Activated CD8-positive, alpha-beta T cell treated with anti-CD3 and anti-CD28 coated beads for 36 hours (primary cell): ENCODE measurements around the gene HAUS8. TPM values are rescaled to one million over a fixed set of nuclear protein-coding genes. Genes with fewer than 3 reads are reported as not detected.

ENCODE experiments used
- ATAC-seq: fragments of 200-7000 bp; cut with Tn5 transposase; one replicate; pipeline ENCODE4 v1.10.0; 2021; ENCODE audit warnings: mild to moderate bottlenecking, moderate library complexity
- CTCF ChIA-PET: fragments of 350-600 bp; sonication (Branson Sonifier 250); formaldehyde crosslinking; loops from one replicate; lab custom pipeline; 2021; ENCODE audit warnings: antibody characterized with exemption; lab: Charles Lee
- POLR2A ChIA-PET: fragments of 350-600 bp; sonication (Branson Sonifier 250); formaldehyde crosslinking; loops from one replicate; lab custom pipeline; 2021; ENCODE audit warnings: antibody characterized with exemption; lab: Charles Lee
- DNase-seq: peaks from one replicate; pipeline ENCODE4 v3.0.0-alpha.2; 2020
- H3K27ac Mint-ChIP-seq: one replicate; pipeline ENCODE4 v1.8.0; 2021; ENCODE audit warnings: mild to moderate bottlenecking, mixed read lengths
- H3K27me3 Mint-ChIP-seq: one replicate; pipeline ENCODE4 v1.8.0; 2021; ENCODE audit warnings: mixed read lengths
- H3K36me3 Mint-ChIP-seq: one replicate; pipeline ENCODE4 v1.8.0; 2021; ENCODE audit warnings: low read depth, mixed read lengths
- H3K4me1 Mint-ChIP-seq: one replicate; pipeline ENCODE4 v1.8.0; 2021; ENCODE audit warnings: low read depth, mixed read lengths
- H3K4me3 Mint-ChIP-seq: one replicate; pipeline ENCODE4 v1.8.0; 2021; ENCODE audit warnings: mild to moderate bottlenecking, moderate library complexity, mixed read lengths
- H3K9me3 Mint-ChIP-seq: one replicate; pipeline ENCODE4 v1.8.0; 2021; ENCODE audit warnings: mixed read lengths
- intact Hi-C: fragments of 100-400 bp; cut with micrococcal nuclease; formaldehyde crosslinking; loops from one replicate; pipeline ENCODE4 v1.10.0; 2022
- total RNA-seq, 2 experiments: library from RNA; stranded (reverse); gene quantifications; one replicate each; pipeline ENCODE4 v1.2.3, GENCODE V29; 2021
- TF ChIP-seq, protein P1 (sequence below): fragments of 200-600 bp; IDR thresholded peaks from one replicate; pipeline ENCODE4 v1.8.0; 2022; ENCODE audit warnings: antibody characterized with exemption, mild to moderate bottlenecking

The HAUS8 gene
- total RNA-seq, 2 experiments from 2014 or later = 40.7 to 41.9 TPM

DNA sequence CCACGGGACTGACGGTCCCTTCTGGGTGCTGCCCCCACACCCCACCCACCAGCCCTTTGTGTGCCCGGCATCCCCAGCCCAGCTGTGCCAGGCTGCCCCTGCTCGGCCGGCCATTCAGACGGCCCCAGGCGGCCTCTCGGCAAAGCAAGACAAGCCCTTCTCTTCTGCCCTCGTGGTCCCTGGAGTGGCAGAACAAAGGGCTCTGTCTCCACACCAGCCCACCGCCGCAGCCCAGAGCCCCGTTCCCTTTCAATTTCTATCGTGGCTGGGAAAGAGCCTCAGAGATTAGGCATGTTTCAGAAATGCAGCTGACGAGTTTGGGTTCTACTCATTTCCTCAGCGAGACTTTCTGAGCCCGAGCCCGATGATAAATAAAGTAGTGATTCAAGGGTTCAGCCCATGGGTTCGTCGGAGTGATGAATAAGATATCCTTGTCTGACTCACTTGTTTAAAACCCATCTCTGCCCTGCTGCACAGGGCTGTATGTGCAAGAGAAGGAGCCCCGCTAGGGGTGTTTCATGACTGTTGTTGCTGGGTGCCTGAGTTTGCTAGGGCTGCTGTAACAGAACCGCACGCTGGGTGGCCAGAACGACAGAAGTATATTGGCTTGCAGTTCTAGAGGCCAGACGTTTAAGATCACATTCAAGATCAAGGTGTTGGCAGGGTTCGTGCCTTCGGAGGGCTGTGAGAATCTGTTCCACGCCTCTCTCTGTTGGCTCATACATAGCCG lies 4.6 kb upstream of the HAUS8 start:
- ChIA-PET POLR2A (interaction anchor here (0.7 to 2.2 kb wide), 3 partner anchors 46 to 146 kb away, joined by 3 to 8 read pairs (median 3); partner anchors contain the start of gene OCEL1), CTCF (interaction anchor here (2.6 kb wide), 1 partner anchor 11 kb away, joined by 10 read pairs; no protein-coding TSS in a partner anchor)
- intact Hi-C loops = loop anchor here (10.0 kb wide), 1 partner anchor 145 kb away; the partner anchor contains the start of gene OCEL1
- peak; percentile 87 for DNase-seq
- Mint-ChIP-seq H3K36me3 (peaks cover 9% of the 10 kb centered on the region), H3K4me3 (peak overlapping the region; percentile 61), H3K27ac (peak overlapping the region; percentile 85), H3K4me1 (peaks cover 56% of the 10 kb centered on the region), H3K27me3 (no peaks in the 10 kb centered on the region), H3K9me3 (no peaks in the 10 kb centered on the region)
- TF ChIP-seq, protein P1, sequence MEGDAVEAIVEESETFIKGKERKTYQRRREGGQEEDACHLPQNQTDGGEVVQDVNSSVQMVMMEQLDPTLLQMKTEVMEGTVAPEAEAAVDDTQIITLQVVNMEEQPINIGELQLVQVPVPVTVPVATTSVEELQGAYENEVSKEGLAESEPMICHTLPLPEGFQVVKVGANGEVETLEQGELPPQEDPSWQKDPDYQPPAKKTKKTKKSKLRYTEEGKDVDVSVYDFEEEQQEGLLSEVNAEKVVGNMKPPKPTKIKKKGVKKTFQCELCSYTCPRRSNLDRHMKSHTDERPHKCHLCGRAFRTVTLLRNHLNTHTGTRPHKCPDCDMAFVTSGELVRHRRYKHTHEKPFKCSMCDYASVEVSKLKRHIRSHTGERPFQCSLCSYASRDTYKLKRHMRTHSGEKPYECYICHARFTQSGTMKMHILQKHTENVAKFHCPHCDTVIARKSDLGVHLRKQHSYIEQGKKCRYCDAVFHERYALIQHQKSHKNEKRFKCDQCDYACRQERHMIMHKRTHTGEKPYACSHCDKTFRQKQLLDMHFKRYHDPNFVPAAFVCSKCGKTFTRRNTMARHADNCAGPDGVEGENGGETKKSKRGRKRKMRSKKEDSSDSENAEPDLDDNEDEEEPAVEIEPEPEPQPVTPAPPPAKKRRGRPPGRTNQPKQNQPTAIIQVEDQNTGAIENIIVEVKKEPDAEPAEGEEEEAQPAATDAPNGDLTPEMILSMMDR = no peak
- peak; percentile 66 for ATAC-seq

DNA sequence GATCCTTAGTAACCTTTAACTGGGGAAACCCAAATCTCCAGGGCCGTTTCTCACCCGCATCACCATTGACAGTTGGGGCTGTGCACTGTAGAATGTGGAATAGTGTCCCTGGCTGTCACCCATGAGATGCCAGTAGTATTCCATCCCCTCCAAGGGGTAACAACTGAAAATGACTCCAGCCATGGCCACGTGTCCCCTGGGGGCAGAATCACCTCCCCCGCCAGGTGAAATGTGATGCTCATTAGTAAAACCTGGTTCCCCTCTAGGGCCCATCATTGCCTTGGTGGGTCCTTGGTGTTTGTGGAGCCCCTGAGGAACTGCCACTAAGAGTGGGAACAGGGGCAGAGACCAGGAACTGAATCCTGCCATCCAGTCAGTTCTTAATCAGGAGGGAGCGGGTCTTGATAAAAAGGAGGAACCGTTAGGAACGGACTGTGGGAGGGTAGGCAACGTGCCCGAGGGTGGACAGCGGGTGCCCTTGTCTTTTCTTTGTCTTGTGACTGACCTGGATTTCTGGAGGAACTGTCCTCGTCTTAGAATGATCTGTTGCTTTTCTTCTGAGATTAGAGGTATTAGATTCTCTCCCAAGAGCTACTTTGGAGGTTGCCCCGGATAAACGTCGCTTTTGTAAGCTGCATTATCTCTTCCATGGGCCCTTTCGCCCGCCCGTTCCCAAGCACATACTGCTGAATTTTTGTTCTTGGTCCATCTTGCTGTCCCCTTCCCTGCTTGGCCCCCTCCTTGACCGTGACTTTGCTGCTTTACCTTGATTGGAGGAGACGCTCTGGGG lies 3.9 kb upstream of the HAUS8 start:
- Mint-ChIP-seq H3K36me3 (peaks cover 16% of the 10 kb centered on the region), H3K27me3 (no peaks in the 10 kb centered on the region), H3K4me3 (peak overlapping the region; percentile 61), H3K4me1 (peaks cover 61% of the 10 kb centered on the region), H3K9me3 (no peaks in the 10 kb centered on the region), H3K27ac (peak overlapping the region; percentile 85)
- intact Hi-C loops = loop anchor here (10.0 kb wide), 1 partner anchor 146 kb away; the partner anchor contains the start of gene OCEL1
- ChIA-PET CTCF (interaction anchor here (2.6 kb wide), 1 partner anchor 11 kb away, joined by 10 read pairs; no protein-coding TSS in a partner anchor), POLR2A (interaction anchor here (0.7 to 2.2 kb wide), 4 partner anchors 46 to 202 kb away, joined by 3 to 8 read pairs (median 3); partner anchors contain the start of genes ANKLE1 and OCEL1)
- ATAC-seq = no peak
- peak; percentile 15 for DNase-seq
- TF ChIP-seq, protein P1 = no peak

DNA sequence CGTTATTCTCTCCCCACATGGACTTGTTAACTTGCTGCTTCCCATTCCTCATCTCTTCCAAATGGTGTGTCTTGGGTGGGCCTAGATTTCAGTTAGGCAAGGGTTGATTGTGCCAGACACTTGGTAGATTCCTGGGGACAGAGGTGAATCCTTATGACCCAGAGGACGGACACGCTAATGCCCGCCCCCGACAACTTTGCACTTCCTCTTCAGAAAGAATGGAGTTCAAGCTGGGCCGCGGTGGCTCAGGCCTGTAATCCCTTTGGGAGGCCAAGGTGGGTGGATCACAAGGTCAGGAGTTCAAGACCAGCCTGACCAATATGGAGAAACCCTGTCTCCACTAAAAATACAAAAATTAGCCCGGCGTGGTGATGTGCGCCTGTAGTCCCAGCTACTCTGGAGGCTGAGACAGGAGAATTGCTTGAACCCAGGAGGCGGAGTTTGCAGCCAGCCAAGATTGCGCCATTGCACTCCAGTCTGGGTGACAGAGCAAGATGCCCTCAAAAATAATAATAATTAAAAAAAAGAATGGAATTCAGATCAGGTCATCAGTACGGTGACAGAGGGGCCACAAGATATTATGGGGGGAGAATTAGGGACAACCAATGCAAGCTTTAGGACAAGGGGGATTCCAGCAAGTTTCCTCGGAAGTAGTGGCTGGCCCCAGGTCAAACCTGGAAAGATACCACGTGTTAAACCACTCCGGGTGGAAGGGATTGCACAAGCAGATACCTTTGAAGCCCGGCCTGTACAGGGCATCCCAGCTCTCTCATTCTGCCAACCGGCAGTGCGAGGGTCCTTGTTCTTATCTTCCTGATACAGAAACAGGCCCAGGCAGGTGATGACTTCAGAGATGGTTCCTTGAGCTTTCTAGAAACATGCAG lies 3.0 kb upstream of the HAUS8 start:
- H3K4me1 Mint-ChIP-seq = peaks cover 66% of the 10 kb centered on the region
- TF ChIP-seq, protein P1 = no peak
- H3K9me3 Mint-ChIP-seq = no peaks in the 10 kb centered on the region
- H3K27me3 Mint-ChIP-seq = no peaks in the 10 kb centered on the region
- no peak overlapping the region for H3K27ac Mint-ChIP-seq
- H3K4me3 Mint-ChIP-seq = peak overlapping the region; percentile 98
- intact Hi-C loops = loop anchor here (10.0 kb wide), 1 partner anchor 147 kb away; the partner anchor contains the start of gene OCEL1
- ChIA-PET POLR2A (interaction anchor here (0.8 to 2.2 kb wide), 3 partner anchors 47 to 203 kb away, joined by 3 to 8 read pairs (median 3); partner anchors contain the start of gene ANKLE1), CTCF (interaction anchor here (2.6 kb wide), 1 partner anchor 10 kb away, joined by 10 read pairs; no protein-coding TSS in a partner anchor)
- peaks cover 22% of the 10 kb centered on the region for H3K36me3 Mint-ChIP-seq
- DNase-seq (no peak), ATAC-seq (no peak)

DNA sequence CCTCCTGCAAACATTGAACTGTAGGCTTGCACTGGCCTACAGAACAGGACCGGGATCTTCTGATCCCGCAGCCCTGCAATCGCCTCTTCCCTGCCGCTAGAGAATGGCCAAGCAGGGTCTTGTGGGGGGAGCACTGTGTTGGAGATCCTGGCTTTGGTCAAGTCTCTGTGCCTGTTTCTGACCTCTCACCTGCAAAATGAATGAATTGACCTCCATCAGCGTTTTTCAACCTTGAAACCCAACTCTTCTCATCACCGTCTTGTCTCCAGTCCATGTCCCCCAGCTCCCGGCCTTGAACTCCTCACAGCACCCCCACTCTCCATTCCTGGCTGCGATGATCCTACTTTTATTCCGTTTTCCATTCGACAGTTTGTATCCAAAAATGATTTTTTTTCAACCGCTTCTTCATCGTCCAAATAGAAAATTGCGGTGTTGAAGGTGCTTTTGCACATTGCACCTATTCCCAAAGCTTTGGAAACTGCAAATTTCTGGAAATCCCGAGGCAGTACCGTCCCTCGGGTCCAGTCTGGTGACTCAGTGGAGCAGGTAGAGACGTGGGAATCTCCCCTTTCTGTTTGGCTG lies 2.3 kb upstream of the HAUS8 start:
- no peaks in the 10 kb centered on the region for H3K27me3 Mint-ChIP-seq
- H3K36me3 Mint-ChIP-seq = peaks cover 29% of the 10 kb centered on the region
- intact Hi-C loops = loop anchor here (10.0 kb wide), 1 partner anchor 147 kb away; the partner anchor contains the start of gene OCEL1
- ATAC-seq (no peak), DNase-seq (no peak)
- POLR2A ChIA-PET = interaction anchor here (2.1 kb wide), 1 partner anchor 107 kb away, joined by 13 read pairs; no protein-coding TSS in a partner anchor
- TF ChIP-seq, protein P1 = no peak
- CTCF ChIA-PET = no interaction called here
- peak overlapping the region; percentile 98 for H3K4me3 Mint-ChIP-seq
- H3K9me3 Mint-ChIP-seq = no peaks in the 10 kb centered on the region
- no peak overlapping the region for H3K27ac Mint-ChIP-seq
- H3K4me1 Mint-ChIP-seq = peaks cover 67% of the 10 kb centered on the region
